Measurements from ENCODE around the gene ZNF521. TPM values are rescaled to one million over a fixed set of nuclear protein-coding genes. Genes with fewer than 3 reads are reported as not detected.

ZNF521 gene
- total RNA-seq, 1 experiment from 2014 or later, result 0.04 TPM

DNA sequence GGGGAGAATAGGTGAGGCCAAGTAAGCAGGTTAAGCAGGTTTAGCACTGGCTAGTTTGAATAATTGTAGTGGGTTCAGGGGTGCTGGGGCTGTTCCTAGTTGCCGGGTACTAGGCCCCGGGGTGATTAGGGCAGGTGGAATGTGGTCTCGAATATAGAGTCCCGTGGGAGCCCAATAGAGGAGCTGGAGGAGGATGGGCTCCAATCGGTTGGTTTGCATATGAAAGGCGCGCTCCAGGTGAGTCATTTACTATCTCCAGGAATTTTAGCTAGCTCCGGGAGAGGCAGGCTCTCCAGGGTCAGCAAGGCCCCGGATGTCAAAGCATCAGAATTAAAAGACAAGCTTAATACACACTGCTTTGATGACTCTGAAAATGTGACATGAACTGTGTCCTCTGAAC is 304.0 kb downstream of the ZNF521 start:
- no peaks in the 10 kb centered on the region for H3K4me1 ChIP-seq (ENCODE audit: insufficient read depth, low read length)
- BruUV-seq (replicated peaks), result no TSS peak
- H3K9me3 ChIP-seq (ENCODE audit: low read length), result no peaks in the 10 kb centered on the region
- DNase-seq, result no peak
- H3K9ac ChIP-seq (ENCODE audit: low read length), result no peak overlapping the region
- H3K27me3 ChIP-seq (ENCODE audit: low read length), result peaks cover 65% of the 10 kb centered on the region
- H3K4me2 ChIP-seq (ENCODE audit: low read length), result no peak overlapping the region
- no peaks in the 10 kb centered on the region for H3F3A ChIP-seq (ENCODE audit: low read length, unreplicated experiment)
- POLR2A ChIA-PET (ENCODE audit: unreplicated experiment), result no interaction called here
- ATAC-seq, result no peak
- H3K36me3 ChIP-seq (ENCODE audit: low read depth, low read length), result no peaks in the 10 kb centered on the region
- no peak overlapping the region for H2AFZ ChIP-seq (ENCODE audit: low read length)
- no peak overlapping the region for H3K27ac ChIP-seq (ENCODE audit: low read length)
- H3K4me3 ChIP-seq (ENCODE audit: low read length), result no peak overlapping the region
- CTCF ChIA-PET, result no interaction called here
- no peaks in the 10 kb centered on the region for H3K9me2 ChIP-seq (replicated peaks; ENCODE audit: low read length)
- H4K20me1 ChIP-seq (ENCODE audit: low read length), result no peaks in the 10 kb centered on the region
- TF ChIP-seq EZH2phosphoT487 (IDR thresholded peaks at IDR 0.05; ENCODE audit: borderline replicate concordance, low read length) (no peak), EZH2 (IDR thresholded peaks at IDR 0.05; ENCODE audit: low read length, unreplicated experiment) (no peak)
- TF ChIP-seq, protein P1, sequence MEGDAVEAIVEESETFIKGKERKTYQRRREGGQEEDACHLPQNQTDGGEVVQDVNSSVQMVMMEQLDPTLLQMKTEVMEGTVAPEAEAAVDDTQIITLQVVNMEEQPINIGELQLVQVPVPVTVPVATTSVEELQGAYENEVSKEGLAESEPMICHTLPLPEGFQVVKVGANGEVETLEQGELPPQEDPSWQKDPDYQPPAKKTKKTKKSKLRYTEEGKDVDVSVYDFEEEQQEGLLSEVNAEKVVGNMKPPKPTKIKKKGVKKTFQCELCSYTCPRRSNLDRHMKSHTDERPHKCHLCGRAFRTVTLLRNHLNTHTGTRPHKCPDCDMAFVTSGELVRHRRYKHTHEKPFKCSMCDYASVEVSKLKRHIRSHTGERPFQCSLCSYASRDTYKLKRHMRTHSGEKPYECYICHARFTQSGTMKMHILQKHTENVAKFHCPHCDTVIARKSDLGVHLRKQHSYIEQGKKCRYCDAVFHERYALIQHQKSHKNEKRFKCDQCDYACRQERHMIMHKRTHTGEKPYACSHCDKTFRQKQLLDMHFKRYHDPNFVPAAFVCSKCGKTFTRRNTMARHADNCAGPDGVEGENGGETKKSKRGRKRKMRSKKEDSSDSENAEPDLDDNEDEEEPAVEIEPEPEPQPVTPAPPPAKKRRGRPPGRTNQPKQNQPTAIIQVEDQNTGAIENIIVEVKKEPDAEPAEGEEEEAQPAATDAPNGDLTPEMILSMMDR (conservative IDR thresholded peaks at IDR 0.05; ENCODE audit: low read depth, low read length), result no peak
- no peaks in the 10 kb centered on the region for H3K79me2 ChIP-seq (ENCODE audit: low read length)
- intact Hi-C loops (cut with micrococcal nuclease), result no loop called here

DNA sequence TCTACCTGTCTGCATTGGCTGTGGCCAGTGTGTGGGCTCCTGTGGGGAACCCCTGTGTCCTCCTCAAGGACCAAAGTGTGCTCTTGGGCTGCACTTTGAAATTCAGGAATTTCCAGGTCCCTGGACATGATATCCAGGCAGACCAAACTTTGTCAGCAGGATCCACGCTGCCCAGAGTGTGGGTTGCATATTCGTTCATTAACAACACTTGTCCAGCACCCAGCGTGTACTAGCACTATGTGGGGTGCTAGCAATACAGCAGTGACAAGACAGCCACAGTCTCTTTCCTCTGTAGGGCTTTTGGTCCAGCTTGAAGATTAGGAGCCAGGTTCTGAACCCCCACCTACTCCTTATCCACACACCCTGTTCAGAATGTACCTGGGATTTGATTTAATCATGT is 304.5 kb downstream of the ZNF521 start:
- BruUV-seq (replicated peaks), result no TSS peak
- H3F3A ChIP-seq (ENCODE audit: low read length, unreplicated experiment), result no peaks in the 10 kb centered on the region
- TF ChIP-seq EZH2 (IDR thresholded peaks at IDR 0.05; ENCODE audit: low read length, unreplicated experiment) (no peak), EZH2phosphoT487 (IDR thresholded peaks at IDR 0.05; ENCODE audit: borderline replicate concordance, low read length) (no peak)
- TF ChIP-seq, protein P1 (conservative IDR thresholded peaks at IDR 0.05; ENCODE audit: low read depth, low read length), result no peak
- H4K20me1 ChIP-seq (ENCODE audit: low read length), result no peaks in the 10 kb centered on the region
- H3K4me2 ChIP-seq (ENCODE audit: low read length), result no peak overlapping the region
- peaks cover 66% of the 10 kb centered on the region for H3K27me3 ChIP-seq (ENCODE audit: low read length)
- H3K36me3 ChIP-seq (ENCODE audit: low read depth, low read length), result no peaks in the 10 kb centered on the region
- no peak overlapping the region for H3K4me3 ChIP-seq (ENCODE audit: low read length)
- no peaks in the 10 kb centered on the region for H3K9me2 ChIP-seq (replicated peaks; ENCODE audit: low read length)
- POLR2A ChIA-PET (ENCODE audit: unreplicated experiment), result no interaction called here
- intact Hi-C loops (cut with micrococcal nuclease), result no loop called here
- no peaks in the 10 kb centered on the region for H3K4me1 ChIP-seq (ENCODE audit: insufficient read depth, low read length)
- DNase-seq (no peak), ATAC-seq (no peak)
- H2AFZ ChIP-seq (ENCODE audit: low read length), result no peak overlapping the region
- H3K9ac ChIP-seq (ENCODE audit: low read length), result no peak overlapping the region
- CTCF ChIA-PET, result no interaction called here
- H3K27ac ChIP-seq (ENCODE audit: low read length), result no peak overlapping the region
- no peaks in the 10 kb centered on the region for H3K79me2 ChIP-seq (ENCODE audit: low read length)
- H3K9me3 ChIP-seq (ENCODE audit: low read length), result no peaks in the 10 kb centered on the region

DNA sequence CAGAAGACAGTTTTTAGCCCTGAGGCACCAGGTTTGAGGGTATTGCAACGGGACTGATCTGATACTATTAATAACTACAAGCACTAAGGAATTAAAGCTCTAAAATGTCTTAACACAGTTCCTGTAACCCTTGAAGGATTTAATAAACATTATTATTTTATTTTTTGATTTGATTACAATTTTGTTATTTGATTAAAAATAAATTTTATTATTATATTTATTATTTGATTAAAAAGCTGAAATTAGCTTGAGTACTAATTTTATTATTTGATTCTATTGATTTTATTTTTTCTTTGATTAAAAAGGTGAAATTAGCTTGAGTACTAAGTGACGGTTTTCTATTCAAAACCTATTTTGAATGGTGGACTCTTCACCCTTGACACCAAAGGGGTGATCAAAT is 307.3 kb downstream of the ZNF521 start:
- intact Hi-C loops (cut with micrococcal nuclease), result no loop called here
- Histone ChIP-seq H3K4me3 (ENCODE audit: low read length) (no peak overlapping the region), H3K27me3 (ENCODE audit: low read length) (peaks cover 77% of the 10 kb centered on the region), H3K79me2 (ENCODE audit: low read length) (no peaks in the 10 kb centered on the region), H3K9me3 (ENCODE audit: low read length) (no peaks in the 10 kb centered on the region), H2AFZ (ENCODE audit: low read length) (no peak overlapping the region), H3K36me3 (ENCODE audit: low read depth, low read length) (no peaks in the 10 kb centered on the region), H3K9me2 (replicated peaks; ENCODE audit: low read length) (no peaks in the 10 kb centered on the region), H3F3A (ENCODE audit: low read length, unreplicated experiment) (no peaks in the 10 kb centered on the region), H4K20me1 (ENCODE audit: low read length) (no peaks in the 10 kb centered on the region), H3K4me1 (ENCODE audit: insufficient read depth, low read length) (no peaks in the 10 kb centered on the region), H3K27ac (ENCODE audit: low read length) (no peak overlapping the region), H3K9ac (ENCODE audit: low read length) (no peak overlapping the region), H3K4me2 (ENCODE audit: low read length) (no peak overlapping the region)
- ChIA-PET POLR2A (ENCODE audit: unreplicated experiment) (no interaction called here), CTCF (no interaction called here)
- DNase-seq, result no peak
- ATAC-seq, result no peak
- BruUV-seq (replicated peaks), result no TSS peak
- TF ChIP-seq, protein P1 (conservative IDR thresholded peaks at IDR 0.05; ENCODE audit: low read depth, low read length), result no peak
- TF ChIP-seq EZH2phosphoT487 (IDR thresholded peaks at IDR 0.05; ENCODE audit: borderline replicate concordance, low read length) (no peak), EZH2 (IDR thresholded peaks at IDR 0.05; ENCODE audit: low read length, unreplicated experiment) (no peak)
